Calu3 (cell line): ENCODE measurements around the gene SH3RF3. TPM values are rescaled to one million over a fixed set of nuclear protein-coding genes. Genes with fewer than 3 reads are reported as not detected.

Experiments
- BruUV-seq: library from RNA; stranded (reverse); fragments of 400-500 nt; replicated peaks from 2 replicates; lab custom pipeline; 2021; lab: Mats Ljungman, UMichigan
- CTCF ChIA-PET: fragments of 300-600 bp; sonication (Branson Sonifier 250); formaldehyde crosslinking; loops from one replicate; lab custom pipeline; 2022; ENCODE audit warnings: antibody characterized with exemption; lab: Charles Lee
- DNase-seq: peaks from one replicate; pipeline ENCODE4 v3.0.0; 2022
- H3K27ac Mint-ChIP-seq: one replicate; pipeline ENCODE4 v1.8.0; 2022; ENCODE audit warnings: mixed read lengths; ENCODE audit not compliant: unreplicated experiment
- H3K27me3 Mint-ChIP-seq: one replicate; pipeline ENCODE4 v1.8.0; 2022; ENCODE audit warnings: mixed read lengths; ENCODE audit not compliant: unreplicated experiment
- H3K36me3 Mint-ChIP-seq: one replicate; pipeline ENCODE4 v1.8.0; 2022; ENCODE audit warnings: mild to moderate bottlenecking, moderate library complexity, mixed read lengths; ENCODE audit not compliant: insufficient read depth, unreplicated experiment
- H3K4me1 Mint-ChIP-seq: one replicate; pipeline ENCODE4 v1.8.0; 2022; ENCODE audit warnings: mild to moderate bottlenecking, low read depth, mixed read lengths; ENCODE audit not compliant: unreplicated experiment
- H3K4me3 Mint-ChIP-seq: one replicate; pipeline ENCODE4 v1.8.0; 2022; ENCODE audit warnings: mild to moderate bottlenecking, low read depth, moderate library complexity, mixed read lengths; ENCODE audit not compliant: unreplicated experiment
- H3K9me3 Mint-ChIP-seq: one replicate; pipeline ENCODE4 v1.8.0; 2022; ENCODE audit warnings: low read depth, mixed read lengths; ENCODE audit not compliant: unreplicated experiment
- intact Hi-C: fragments of 100-400 bp; cut with micrococcal nuclease; formaldehyde crosslinking; loops from one replicate; pipeline ENCODE4 v1.10.0; 2022; ENCODE audit not compliant: unreplicated experiment
- total RNA-seq: library from RNA; stranded (reverse); gene quantifications from 2 replicates; pipeline ENCODE4 v1.2.3, GENCODE V29; 2022
- TF ChIP-seq, protein P1 (sequence below): fragments of 200-600 bp; IDR thresholded peaks from one replicate; pipeline ENCODE4 v1.8.0; 2022; ENCODE audit warnings: antibody characterized with exemption; ENCODE audit not compliant: unreplicated experiment

Gene SH3RF3
- total RNA-seq, 1 experiment from 2014 or later = 0.17 TPM

- Mint-ChIP-seq H3K4me1 (no peaks in the 10 kb centered on the region), H3K27me3 (peaks cover 10% of the 10 kb centered on the region), H3K36me3 (no peaks in the 10 kb centered on the region), H3K4me3 (no peak overlapping the region), H3K9me3 (no peaks in the 10 kb centered on the region), H3K27ac (no peak overlapping the region)
- DNase-seq = no peak
- CTCF ChIA-PET = no interaction called here
- BruUV-seq = no TSS peak
- TF ChIP-seq, protein P1, sequence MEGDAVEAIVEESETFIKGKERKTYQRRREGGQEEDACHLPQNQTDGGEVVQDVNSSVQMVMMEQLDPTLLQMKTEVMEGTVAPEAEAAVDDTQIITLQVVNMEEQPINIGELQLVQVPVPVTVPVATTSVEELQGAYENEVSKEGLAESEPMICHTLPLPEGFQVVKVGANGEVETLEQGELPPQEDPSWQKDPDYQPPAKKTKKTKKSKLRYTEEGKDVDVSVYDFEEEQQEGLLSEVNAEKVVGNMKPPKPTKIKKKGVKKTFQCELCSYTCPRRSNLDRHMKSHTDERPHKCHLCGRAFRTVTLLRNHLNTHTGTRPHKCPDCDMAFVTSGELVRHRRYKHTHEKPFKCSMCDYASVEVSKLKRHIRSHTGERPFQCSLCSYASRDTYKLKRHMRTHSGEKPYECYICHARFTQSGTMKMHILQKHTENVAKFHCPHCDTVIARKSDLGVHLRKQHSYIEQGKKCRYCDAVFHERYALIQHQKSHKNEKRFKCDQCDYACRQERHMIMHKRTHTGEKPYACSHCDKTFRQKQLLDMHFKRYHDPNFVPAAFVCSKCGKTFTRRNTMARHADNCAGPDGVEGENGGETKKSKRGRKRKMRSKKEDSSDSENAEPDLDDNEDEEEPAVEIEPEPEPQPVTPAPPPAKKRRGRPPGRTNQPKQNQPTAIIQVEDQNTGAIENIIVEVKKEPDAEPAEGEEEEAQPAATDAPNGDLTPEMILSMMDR = no peak
- intact Hi-C loops = no loop called here
These were observed 364.4 kb downstream of the SH3RF3 start for GRCh38 chr2:109493176-109493935.

- Mint-ChIP-seq H3K36me3 (no peaks in the 10 kb centered on the region), H3K4me1 (peaks cover under 1% of the 10 kb centered on the region), H3K27ac (no peak overlapping the region), H3K4me3 (no peak overlapping the region), H3K9me3 (no peaks in the 10 kb centered on the region), H3K27me3 (peaks cover 12% of the 10 kb centered on the region)
- CTCF ChIA-PET = no interaction called here
- intact Hi-C loops = no loop called here
- TF ChIP-seq, protein P1 = no peak
- no peak for DNase-seq
- no TSS peak for BruUV-seq
These were observed 365.3 kb downstream of the SH3RF3 start for GRCh38 chr2:109494351-109494750.

GRCh38 chr2:109497463-109497862, 368.5 kb downstream of the SH3RF3 start:
- no peaks in the 10 kb centered on the region for H3K36me3 Mint-ChIP-seq
- H3K27me3 Mint-ChIP-seq = peaks cover 29% of the 10 kb centered on the region
- CTCF ChIA-PET = interaction anchor here (0.7 to 0.8 kb wide), 2 partner anchors 26 to 27 kb away, joined by 3 read pairs; no protein-coding TSS in a partner anchor
- peaks cover 9% of the 10 kb centered on the region for H3K4me1 Mint-ChIP-seq
- no TSS peak for BruUV-seq
- DNase-seq = no peak
- TF ChIP-seq, protein P1 = no peak
- intact Hi-C loops = no loop called here
- H3K9me3 Mint-ChIP-seq = no peaks in the 10 kb centered on the region
- H3K27ac Mint-ChIP-seq = no peak overlapping the region
- H3K4me3 Mint-ChIP-seq = no peak overlapping the region

DNA sequence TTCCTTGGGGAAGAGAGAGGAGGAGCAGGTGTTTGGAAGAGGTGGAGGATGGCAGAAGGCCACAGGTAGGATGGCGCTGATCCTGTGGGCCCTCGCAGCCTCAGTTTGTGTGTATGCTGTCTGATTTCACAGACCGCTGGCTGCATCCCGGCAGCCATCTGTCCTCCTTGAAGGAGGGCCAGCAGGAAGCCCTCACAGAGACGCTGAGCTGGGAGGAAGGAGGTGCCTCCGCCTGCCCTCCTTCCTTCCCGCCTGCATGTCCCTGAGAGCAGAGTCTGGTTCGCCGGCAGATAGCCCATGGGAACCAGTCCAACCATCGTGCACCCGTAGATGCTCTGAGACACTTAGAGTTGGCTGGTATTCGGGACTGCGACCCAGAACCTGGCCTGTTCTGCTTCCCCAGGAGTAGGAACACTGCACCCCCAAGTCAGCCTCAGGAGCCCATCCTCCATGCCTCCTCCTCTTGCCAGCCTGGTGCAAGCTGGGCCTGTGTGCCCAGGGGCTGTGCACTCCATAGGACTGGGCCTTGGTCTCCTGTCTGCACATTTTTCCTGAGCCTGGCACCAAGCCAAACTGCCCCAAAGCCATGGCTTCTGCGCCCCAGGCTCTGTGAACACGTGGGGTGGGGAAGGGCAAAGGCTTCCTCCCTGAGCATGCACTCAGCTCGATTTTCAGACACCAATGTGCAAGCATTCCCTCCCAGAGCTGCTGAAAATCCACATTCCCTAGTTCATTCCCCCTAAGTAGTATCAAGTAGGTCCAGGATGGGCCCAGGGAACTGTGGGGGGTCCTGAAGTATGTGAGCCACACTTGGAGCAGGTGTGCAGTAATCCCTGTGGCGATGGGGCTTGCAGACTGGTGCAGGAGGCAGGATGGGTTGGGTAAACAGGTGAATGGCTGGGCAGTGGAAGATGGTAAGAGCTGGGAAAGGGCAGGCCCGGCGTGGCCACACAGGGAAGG, 369.2 kb downstream of the SH3RF3 start:
- DNase-seq = no peak
- Mint-ChIP-seq H3K4me1 (peaks cover 9% of the 10 kb centered on the region), H3K27me3 (peaks cover 35% of the 10 kb centered on the region), H3K4me3 (no peak overlapping the region), H3K27ac (no peak overlapping the region), H3K36me3 (no peaks in the 10 kb centered on the region), H3K9me3 (no peaks in the 10 kb centered on the region)
- intact Hi-C loops = no loop called here
- BruUV-seq = no TSS peak
- TF ChIP-seq, protein P1 = no peak
- CTCF ChIA-PET = interaction anchor here (0.7 to 0.8 kb wide), 2 partner anchors 26 to 27 kb away, joined by 3 read pairs; no protein-coding TSS in a partner anchor
